Measurements from ENCODE around the gene TPCN1.

The TPCN1 gene

DNA sequence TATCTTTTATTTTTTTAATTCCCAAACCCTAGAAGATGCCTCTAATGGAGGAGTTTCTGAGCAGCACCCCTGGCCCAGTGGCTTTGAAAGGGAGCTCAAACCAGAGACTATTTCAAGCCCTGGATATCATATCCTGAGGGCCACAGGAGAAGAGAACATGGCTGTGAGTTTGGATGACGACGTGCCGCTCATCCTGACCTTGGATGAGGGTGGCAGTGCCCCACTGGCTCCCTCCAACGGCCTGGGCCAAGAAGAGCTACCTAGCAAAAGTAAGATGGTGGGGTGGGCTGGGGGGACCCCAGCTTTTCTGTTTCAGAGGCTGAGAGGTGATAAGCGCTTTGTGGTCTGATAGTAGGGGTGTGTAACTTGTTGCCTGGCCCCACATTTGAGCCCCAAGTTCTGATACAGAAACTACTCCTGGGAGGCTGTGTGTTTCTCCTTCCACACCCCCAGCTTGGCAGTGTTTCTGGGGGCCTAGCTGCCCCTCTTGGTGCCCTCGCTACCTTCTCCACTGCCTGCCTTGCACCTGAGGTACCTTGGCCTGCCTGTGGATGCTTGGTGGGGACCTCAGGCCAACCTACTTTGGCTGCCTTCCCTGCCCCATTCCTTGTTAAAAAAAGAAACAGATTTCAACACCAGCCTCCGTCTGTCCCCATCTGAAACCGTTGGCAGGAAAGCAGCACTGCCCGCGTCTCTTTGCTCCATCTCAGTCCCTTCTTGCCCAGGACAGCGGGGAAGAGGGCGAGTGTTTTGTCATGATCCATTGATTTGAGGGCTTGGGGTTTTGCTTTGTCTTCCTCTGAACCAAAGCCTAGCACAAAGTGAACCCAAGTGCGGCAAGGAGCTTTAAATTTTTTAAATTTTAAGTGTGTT, 5.7 kb downstream of the TPCN1 start:
- DNase-seq: no peak

DNA sequence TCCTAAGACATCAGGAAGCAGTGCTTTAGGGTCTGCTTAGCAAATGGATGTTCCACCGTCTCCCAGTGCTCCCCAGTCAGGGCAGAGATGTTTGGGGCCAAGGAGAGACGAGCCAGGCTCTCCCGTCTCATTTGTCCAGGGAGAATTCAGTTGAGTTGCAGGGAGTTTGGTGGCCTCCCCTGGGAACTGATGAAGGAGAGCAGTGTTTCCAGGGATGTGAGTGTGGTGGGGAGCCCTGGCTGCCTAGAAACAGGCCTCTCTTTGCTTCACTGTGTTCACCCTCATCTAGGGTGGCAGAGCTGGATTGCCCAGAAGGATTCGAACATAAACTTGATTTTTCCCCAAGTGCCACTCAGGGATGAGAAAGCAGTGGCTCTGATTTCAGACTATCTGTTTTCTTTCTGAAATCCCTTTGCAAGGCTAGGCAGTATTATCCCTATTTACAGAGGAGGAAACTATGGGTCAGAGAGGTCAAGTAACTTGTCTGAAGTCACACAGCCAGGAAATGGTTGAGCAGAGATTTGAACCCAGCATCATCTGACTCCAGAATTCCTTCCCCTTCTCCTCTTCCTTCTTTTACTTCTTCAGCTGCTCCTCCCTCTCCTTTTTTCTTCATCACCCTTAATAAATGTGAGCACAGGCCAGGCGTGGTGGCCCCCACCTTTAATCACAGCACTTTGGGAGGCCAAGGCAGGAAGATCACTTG, 6.6 kb downstream of the TPCN1 start:
- no peak for DNase-seq

DNA sequence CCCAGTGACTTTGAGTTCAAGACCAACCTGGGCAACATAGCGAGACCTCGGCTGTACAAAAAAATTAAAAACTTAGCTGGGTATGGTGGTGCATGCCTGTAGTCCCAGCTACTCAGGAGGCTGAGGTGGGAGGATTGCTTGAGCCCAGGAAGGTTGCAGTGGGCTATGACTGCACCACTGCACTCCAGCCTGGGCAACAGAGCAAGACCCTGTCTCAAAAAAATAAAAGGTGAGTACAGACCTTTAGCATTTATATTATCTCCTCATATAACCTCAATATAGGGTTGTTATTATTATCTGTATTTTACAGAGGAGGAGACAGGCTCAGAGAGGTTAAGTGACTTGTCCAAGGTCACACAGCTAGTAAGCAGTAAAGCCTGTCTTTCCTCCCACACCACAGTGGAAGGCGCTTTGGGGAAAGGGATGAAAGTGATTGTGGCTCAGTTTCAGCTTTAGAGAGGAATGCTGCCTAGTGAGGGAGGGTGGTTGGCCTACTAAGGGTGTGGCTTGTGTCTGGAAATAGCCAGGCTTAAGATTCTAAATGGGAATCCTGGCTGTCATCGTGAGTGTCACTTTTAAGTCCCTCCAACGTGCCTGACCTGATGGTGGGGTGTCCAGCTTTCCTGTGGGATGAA, 7.2 kb downstream of the TPCN1 start:
- DNase-seq: no peak

DNA sequence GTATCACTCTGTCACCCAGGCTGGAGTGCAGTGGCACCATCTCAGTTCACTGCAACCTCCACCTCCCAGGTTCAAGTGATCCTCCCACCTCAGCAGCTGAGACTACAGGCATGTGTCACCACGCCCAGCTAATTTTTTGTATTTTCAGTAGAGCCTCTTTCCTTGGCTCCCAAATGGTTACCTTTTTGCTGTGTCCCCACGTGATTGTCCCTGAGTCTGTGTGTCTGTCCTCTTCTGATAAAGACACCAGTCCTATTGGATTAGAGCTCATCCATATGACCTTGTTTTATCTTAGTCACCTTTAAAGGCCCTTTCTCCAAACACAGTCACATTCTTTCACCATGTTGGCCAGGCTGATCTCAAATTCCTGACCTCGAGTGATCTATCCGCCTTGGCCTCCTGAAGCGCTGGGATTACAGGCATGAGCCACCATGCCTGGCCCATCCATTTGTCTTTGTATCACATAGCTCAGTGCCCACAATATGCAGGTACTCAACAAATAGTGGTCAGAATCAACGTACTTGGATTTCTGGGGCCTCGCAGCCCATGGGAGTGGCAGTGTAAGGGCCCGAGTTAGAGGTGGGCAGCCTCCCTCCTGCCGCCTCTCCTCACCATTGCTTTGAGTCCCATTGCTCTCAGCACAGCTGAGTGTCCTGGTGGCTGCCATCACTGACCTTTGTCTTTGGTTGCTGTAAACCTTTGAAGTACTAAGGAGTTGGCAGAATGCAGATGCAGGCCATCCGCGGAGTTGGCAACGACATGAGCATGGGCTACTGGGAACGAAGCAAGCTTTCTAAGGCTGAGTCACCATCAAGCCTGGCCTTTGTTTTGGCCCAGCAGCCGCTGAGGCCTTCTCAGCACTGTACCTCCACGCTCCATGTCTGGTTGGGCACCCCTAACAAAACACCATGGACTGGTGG, 9.3 kb downstream of the TPCN1 start:
- no peak for DNase-seq

DNA sequence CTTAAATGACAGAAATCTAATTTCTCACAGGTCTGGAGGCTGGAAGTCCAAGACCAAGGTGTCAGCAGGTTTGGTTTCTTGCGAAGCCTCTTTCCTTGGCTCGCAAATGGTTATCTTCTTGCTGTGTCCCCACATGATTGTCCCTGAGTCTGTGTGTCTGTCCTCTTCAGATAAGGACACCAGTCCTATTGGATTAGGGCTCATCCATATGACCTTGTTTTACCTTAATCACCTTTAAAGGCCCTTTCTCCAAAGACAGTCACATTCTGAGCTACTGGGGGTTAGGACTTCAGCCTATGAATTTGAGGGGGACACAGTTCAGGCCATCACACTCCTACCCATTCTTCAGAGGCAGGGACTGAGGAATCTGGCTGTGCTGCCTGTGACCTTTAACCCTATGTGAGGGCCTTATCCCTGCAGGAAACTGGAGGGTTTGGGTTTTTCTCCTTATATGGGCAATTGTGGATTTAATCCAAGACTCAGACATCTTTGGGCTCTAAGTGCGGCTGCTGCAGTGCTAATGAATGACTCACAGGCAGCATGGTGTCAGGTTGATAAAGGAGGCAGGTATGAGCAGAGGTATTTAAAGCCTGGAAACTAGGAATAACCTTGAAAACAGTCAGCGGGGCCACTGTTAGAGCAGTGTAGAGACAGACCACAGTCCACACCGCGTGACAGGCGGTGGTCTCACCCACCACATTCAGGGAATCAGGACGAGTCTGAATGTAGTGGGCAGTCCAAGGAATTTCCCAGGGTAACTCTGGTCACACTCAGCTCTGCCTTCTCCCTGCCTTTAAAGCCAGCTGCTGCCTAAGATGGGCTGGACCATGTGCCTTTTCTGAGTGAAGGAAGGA, 10.2 kb downstream of the TPCN1 start:
- no peak for DNase-seq

DNA sequence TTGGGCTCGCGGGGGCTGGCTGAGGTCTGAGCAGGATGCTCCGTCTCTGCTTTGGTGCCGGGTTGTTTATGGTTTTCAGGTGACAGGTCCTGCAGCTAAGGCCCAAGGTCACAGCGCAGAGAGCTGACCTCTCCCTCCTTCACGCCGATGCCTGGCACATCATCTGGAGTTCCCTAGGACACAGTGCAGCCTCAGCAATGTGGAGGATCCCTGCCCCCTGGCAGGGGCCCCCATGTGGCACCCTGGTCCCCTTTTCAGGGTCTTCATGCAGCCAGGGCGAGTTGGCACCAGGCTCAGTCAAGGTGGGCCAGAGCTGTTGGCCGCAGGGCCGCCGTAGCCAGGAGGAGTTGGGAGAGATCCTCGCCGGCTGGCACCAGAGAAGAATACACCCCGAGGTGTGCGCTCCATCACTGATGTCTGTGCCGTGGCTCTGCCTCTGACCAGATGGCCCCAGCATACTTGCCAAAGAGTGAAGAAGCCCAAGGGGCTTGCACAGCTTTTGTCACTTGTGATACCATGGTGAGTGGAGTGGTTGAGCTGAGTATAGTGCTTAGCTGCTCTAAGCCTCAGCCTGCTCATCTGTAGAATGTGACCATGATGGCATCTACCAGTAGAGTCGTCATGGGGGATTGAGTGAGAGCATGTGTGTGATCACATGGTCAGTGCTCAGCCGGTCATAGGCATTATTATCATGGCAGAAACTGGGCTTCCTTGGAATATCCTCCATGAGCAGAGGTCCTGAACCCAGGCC, 11.0 kb downstream of the TPCN1 start:
- no peak for DNase-seq

DNA sequence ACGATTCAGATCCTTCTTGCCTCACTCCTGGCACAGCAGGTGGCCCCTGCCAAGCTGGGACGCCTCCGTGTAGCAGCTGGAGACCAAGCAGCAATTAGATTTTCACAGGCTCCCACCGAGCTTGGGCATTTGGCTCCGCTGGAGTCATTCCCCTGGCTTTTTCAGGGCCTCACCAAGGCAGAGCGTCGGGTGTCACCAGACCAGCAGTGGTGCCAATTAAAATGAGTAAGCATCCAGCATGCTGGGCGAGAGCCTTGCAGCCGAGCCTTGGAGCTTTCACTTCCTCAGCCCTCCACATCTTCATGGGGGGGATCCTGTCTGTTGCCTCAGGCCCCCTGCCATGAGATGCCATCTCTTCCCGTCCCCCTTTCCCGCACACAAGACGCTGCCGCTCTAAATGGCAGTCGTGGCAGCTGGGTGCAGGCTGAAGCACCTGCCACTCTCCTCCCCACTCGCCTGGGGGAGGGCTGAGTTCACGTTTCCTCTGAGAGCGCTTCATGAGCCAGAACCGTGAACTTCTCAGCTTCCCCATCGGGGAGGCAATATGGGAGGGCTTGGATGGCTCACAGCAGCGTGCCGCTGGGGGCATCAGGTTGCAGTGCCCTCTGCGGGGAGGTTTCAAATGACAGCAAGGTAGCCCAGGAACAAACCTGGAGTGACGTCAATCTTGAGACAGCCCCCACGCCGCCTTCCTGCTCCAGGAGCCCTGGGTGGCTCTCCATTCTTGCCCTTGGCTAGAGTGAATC, 11.7 kb downstream of the TPCN1 start:
- DNase-seq: peak; percentile 96

DNA sequence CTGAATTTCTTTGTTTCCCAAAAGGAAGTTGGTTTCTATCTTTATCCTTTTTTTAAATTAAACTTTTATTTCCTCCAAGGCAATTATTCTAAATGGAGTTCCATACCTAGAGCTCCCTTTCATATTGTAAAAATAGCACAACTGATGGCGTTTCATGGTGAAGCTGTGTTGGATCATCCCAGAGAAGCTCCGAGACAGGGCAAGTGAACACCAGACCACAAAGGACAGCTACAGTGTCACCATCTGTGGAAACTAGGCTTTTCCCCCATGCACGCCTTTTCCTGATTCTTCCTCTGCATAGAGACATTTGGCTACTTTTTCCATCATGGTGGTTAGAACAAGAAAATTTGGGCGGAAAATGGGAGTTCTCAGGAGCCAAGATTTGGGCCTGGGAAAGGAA, 12.7 kb downstream of the TPCN1 start:
- DNase-seq: no peak

DNA sequence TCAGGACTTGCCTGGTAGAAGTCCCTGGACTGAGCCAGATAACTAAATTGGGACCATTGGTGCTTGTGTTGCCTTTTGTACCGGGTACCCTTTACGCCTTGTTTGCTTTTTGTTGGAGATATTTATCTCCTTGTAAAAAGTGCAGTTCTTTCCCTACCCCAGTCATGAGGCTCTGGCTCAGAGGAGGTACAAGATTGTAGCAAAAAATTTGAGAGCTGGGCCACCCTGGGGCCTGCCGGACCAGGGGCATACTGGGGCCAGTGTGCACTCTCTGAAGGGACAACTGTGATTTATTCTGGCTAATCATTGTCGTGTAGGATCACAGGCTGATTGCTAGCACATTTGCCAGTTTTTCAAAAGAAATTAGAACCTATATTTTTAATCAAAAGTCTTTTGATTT, 13.2 kb downstream of the TPCN1 start:
- DNase-seq: no peak

DNA sequence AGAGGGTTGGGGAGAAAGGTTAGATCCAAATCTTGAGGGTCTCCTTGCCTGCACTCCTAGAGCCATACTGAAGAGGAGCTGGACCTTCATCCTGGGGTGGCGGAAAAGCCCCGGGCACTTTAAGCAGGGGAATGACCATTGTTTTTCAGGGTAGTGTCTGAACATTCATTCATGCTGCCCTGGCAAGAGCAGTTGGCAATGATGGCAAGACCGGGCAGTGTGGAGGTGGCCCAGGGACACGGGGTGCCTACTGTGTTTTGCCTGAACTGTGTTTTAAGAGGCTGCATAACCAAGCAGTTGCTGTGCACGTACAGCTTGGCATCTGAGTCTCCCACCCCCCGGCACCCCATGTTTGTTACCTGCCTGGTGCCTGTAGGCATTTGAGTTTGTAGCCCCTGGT, 14.7 kb downstream of the TPCN1 start:
- DNase-seq: no peak

DNA sequence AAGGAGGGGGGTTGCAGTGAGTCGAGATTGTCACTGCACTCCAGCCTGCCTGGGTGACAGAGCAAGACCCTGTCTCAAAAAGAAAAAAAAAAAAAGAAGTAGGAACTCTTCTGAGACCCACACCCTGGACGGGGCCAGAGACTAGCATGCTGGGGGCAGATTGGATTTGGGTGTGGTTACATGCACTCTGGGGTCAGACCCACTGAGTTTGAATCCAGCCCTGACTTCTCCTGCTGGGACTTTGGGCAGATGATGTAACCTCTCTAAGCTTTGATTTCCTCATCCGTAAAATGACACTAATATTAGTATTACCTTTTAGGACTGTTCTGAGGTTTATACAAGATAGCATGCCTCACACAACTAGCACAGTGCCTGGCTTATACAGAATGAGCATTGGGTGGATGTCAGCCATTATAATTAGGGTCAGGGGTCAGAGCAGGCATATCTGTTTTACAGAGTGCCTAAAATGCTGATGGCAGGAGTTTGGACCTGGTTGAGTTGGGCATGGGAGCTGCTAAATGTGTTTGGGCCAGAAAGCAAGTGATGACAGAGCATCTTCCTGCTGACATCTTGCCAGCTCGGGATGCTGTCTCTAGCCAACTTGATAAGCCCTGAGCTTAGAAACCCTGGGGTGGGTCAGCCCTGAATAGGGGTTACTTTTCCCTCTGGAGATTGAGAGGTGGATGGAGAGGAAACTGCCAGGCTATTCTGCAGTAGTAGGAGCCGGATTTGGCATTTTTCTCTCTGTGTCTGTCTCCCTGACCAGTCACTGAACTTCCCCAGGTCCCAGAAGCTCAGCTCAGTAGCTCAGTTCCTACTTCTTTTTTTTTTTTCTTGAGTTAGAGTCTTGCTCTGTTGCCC, 15.5 kb downstream of the TPCN1 start:
- DNase-seq: no peak

DNA sequence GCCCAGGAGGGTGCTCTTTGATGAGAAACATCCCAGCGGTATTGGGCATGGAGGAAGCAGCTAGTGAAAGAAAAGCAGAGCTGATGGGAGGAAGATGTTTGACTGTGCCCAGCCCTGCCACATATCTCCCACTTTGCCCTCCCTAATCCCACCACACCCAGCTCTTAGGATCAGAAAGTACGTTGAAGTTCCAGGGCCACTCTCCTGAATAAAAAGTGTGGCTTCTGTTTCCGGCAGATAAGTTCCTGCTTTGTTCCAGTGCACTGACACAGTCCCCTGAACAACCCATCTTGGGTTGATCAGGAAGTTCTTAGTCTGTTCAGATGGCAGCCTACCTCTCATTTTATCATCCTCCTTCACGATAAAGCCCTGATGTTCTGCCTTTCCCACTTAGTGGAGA, 16.5 kb downstream of the TPCN1 start:
- no peak for DNase-seq

DNA sequence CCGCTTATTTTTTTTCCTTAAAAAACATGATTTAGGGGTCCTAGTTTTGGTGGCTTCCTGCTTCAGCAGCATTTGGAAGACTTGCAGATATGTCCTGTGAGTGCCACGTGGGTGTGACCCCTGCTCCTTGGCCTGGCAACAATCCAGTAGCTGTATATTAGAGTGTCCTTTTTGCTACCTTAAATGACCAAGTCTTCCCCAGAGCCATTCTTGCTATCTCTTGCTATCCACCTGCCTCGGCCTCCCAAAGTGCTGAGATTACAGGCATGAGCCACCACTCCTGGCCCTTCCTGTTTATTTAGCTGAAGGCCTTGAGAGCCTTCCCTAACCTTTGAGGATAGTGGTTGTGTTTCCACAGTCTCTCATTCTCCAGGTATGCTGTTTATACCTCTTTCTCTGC, 17.0 kb downstream of the TPCN1 start:
- no peak for DNase-seq

DNA sequence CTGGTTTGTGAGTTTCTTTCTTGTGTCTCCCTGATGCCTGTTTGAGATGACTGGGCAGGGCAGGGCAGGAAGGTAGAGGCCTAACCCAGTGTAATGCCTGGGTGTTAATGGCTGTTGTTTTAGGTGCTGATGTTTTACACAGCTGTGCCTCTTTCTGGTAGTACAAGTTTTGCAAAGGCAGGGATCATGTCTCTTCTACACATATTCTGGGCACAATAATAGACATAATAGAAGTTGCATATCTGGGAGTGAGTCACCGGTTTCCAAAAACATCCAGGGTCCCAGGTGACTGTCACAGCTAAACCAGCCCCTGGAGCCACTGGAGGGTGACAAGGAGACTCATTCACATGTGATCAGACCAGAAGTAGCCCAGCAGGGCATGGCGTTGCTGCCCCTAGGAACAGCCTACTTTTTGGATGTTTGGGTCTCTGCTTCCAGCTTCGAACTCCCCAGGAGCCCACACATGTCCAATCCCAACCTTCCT, 18.1 kb downstream of the TPCN1 start:
- no peak for DNase-seq

DNA sequence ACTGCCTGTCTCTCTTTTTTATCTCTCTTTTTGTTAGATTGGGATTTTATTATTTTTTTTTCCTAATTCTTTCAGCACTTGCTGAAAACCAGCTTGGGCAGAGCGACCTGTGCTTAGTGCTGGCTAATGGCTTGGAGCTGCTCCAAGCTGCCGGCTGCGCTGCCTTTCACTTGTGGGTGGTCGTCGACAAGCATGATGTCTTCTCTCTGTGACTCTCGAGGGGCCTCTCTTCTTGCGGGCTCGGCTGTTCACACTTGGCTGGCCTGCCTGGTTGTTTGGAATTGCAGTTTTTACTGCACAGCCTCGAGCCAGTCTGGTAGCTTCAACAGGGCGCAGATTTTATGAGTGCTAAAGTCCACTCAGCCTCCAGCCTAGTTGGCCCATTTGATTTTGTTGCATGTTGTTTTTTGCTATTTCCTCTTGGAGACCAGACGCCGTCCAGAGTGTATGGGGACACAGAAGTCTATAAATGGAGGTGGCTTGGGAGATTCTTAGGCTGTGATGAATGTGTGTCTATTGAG, 18.6 kb downstream of the TPCN1 start:
- DNase-seq: peak; percentile 65

DNA sequence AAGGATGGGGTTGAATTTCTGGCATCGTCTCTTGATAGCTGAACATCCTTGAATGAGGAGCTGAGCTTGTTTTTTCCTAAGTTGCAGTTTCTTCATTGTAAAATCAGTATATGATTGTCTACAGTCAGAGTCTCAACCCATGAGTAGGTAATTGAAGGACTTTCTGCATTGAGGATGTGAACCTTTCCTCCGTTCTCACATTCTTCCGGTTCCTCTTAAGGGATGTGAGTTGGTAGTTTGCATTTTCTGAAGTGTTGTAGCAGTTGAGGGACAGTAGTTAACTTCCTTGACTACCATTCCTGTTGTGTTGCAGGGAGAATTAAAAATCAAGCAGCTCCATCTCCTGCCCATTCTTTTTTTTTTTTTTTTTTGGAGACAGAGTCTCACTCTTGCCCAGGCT, 19.1 kb downstream of the TPCN1 start:
- DNase-seq: no peak

DNA sequence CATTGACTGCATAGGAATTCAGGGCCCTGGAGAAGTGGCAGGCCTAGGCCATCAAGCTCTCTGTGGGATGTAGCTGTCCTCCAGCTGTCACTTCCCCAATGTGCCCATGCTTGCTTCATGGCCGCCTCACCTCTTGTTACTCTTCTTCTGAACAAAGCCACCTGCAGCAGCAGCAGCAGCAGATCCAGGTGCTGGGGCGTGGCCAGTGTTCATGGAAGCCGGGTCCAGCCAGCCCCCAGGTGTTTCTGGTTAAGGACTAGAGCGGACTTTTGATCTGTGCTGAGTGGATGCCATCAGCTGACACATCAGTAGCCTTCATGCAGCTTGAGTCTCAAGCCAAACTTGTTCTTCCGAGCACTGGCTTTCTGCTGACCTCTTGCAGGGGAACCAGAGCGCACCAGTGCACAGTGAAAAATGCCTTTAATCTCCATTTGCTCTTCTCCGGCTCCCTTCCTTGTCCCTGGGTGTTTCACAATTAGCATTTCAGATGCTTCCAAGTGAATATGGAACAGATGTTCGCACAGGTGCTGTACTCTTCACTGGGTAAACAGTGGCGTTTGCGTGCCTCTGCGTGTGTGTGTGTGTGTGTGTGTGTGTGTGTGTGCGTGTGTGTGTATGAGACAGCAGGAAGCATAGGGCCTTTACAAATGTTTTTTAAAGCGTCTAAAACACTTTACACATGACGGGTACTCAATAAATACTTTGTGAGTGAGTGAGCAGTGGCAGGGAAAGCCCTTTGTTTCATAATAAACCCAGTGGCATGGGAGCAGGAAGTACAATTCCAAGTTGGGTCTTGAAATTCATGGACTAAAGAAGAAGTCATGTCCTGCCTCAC, 20.1 kb downstream of the TPCN1 start:
- peak; percentile 94 for DNase-seq

DNA sequence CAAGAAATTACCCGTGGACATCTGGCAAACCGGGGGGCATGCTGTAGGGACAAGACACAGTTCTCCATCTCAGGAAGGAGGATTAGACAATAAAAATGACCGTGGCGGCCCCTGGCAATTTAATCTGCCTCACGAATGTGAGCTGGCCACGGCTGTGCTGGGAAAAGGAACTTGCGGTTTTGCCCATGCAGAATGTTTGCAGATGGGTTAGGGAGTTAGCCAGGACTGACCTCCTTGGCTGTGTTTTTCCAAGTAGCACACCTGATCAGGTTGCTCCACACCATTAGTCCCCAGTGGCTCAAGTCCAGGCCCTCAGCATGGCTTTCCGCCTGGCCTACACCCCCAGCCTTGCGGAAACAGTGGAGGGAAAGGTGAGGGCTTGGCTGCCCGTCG, 20.8 kb downstream of the TPCN1 start:
- no peak for DNase-seq
